GM21825 (cell line): ENCODE results near the gene ARID2.

Source experiments
- ATAC-seq: cut with Tn5 transposase; IDR thresholded peaks from one replicate; pipeline ENCODE4 v1.9.1; 2021; ENCODE audit warnings: mild to moderate bottlenecking, moderate library complexity; ENCODE audit not compliant: unreplicated experiment

ARID2 gene

GRCh38 chr12:45918818-45919217 is 189.3 kb downstream of the ARID2 start:
- ATAC-seq = no peak

- no peak for ATAC-seq
Measured at GRCh38 chr12:45928309-45928708, 198.8 kb downstream of the ARID2 start.

GRCh38 chr12:45930369-45930768 is 200.9 kb downstream of the ARID2 start:
- no peak for ATAC-seq

GRCh38 chr12:45933504-45933903 is 204.0 kb downstream of the ARID2 start:
- no peak for ATAC-seq

- no peak for ATAC-seq
Measured at GRCh38 chr12:45934956-45935355, 205.4 kb downstream of the ARID2 start.

GRCh38 chr12:45938566-45938965 is 209.1 kb downstream of the ARID2 start:
- ATAC-seq = no peak

- ATAC-seq = no peak
Measured at GRCh38 chr12:45939759-45940158, 210.3 kb downstream of the ARID2 start.

GRCh38 chr12:45944771-45945170 is 215.3 kb downstream of the ARID2 start:
- ATAC-seq = no peak

GRCh38 chr12:45946435-45946834 is 216.9 kb downstream of the ARID2 start:
- ATAC-seq = no peak

- no peak for ATAC-seq
Measured at GRCh38 chr12:45948546-45948945, 219.0 kb downstream of the ARID2 start.
